HEK293 (cell line): ENCODE data around the gene FKTN.
"Not testable (repeated sequence)": the region's sequence is repeated elsewhere in the genome, so short reads cannot be mapped to it uniquely, and the experiment has no call there.

Source experiments
- CTCF ChIA-PET: fragments of 350-600 bp; formaldehyde crosslinking; extraction: SDS; loops from one replicate; lab custom pipeline; 2021; ENCODE audit warnings: antibody characterized with exemption; lab: Yijun Ruan, JAX
- POLR2A ChIA-PET: fragments of 300-600 bp; formaldehyde crosslinking; extraction: SDS; loops from one replicate; lab custom pipeline; 2020; ENCODE audit warnings: antibody characterized with exemption, inconsistent platforms; lab: Yijun Ruan, JAX
- H3K27ac ChIP-seq: fragments of 200-500 bp; sonication (Bioruptor generic); 2 replicates; pipeline ENCODE4 v1.5.1; 2014; ENCODE audit warnings: low read depth, low read length, control low read depth, inconsistent platforms; ENCODE audit errors: extremely low read depth
- H3K36me3 ChIP-seq, 2 experiments: fragments of 200-500 bp in 1 of 2; sonication (Bioruptor generic) in 1 of 2; 1 replicate in 1 of 2; 2 replicates in 1 of 2; pipeline ENCODE4 v1.5.1; 2014 to 2017; ENCODE audit warnings: inconsistent platforms in 2 of 2, low read length in 2 of 2; ENCODE audit not compliant: control insufficient read depth in 2 of 2, insufficient read depth in 1 of 2
- H3K4me1 ChIP-seq: fragments of 200-500 bp; sonication (Bioruptor generic); 2 replicates; pipeline ENCODE4 v1.5.1; 2014; ENCODE audit warnings: mild to moderate bottlenecking, low read length, inconsistent platforms; ENCODE audit not compliant: control insufficient read depth, insufficient read depth
- H3K4me3 ChIP-seq: 2 replicates; pipeline ENCODE4 v1.5.1; 2011; ENCODE audit warnings: low read depth, mild to moderate bottlenecking, control low read depth, low read length, moderate library complexity
- H3K9me3 ChIP-seq: fragments of 200-500 bp; sonication (Bioruptor generic); 2 replicates; pipeline ENCODE4 v1.5.1; 2014; ENCODE audit warnings: low read depth, low read length, inconsistent platforms; ENCODE audit not compliant: control insufficient read depth, insufficient read depth
- HOXD13 ChIP-seq: sonication (generic); formaldehyde crosslinking; IDR thresholded peaks from 2 replicates; pipeline ENCODE4 v1.8.0; 2022; ENCODE audit warnings: missing genetic modification reagents, borderline replicate concordance
- KLF10 ChIP-seq: fragments of 450-650 bp; IDR thresholded peaks from 2 replicates; pipeline ENCODE4 v1.5.1; 2018; ENCODE audit warnings: missing biosample characterization, mild to moderate bottlenecking, missing genetic modification characterization
- PRDM1 ChIP-seq: fragments of 450-650 bp; formaldehyde crosslinking; IDR thresholded peaks from 2 replicates; pipeline ENCODE4; 2016; ENCODE audit warnings: missing biosample characterization, missing genetic modification characterization
- SETDB1 ChIP-seq: IDR thresholded peaks from one replicate; pipeline ENCODE4 v1.6.1; 2017; ENCODE audit warnings: mild to moderate bottlenecking, low read length, moderate library complexity, mixed read lengths; ENCODE audit not compliant: insufficient read length
- ZNF521 ChIP-seq: fragments of 450-650 bp; formaldehyde crosslinking; IDR thresholded peaks from 2 replicates; pipeline ENCODE4 v1.5.1; 2017; ENCODE audit warnings: missing biosample characterization, mild to moderate bottlenecking, missing genetic modification characterization
- ZNF560 ChIP-seq: fragments of 450-650 bp; formaldehyde crosslinking; IDR thresholded peaks from 2 replicates; pipeline ENCODE4 v1.5.1; 2017; ENCODE audit warnings: missing biosample characterization, missing genetic modification characterization, borderline replicate concordance
- ZNF585B ChIP-seq: fragments of 450-650 bp; formaldehyde crosslinking; IDR thresholded peaks from 2 replicates; pipeline ENCODE4 v1.5.1; 2016; ENCODE audit warnings: missing biosample characterization, missing genetic modification characterization
- ZNF629 ChIP-seq: fragments of 450-650 bp; formaldehyde crosslinking; IDR thresholded peaks from 2 replicates; pipeline ENCODE4 v1.5.1; 2017; ENCODE audit warnings: missing biosample characterization, missing genetic modification characterization
- ZNF654 ChIP-seq: fragments of 450-650 bp; formaldehyde crosslinking; IDR thresholded peaks from 2 replicates; pipeline ENCODE4 v1.5.1; 2016; ENCODE audit warnings: low read depth, missing biosample characterization, missing genetic modification characterization
- TF ChIP-seq, protein P1 (sequence below): fragments of 450-650 bp; formaldehyde crosslinking; IDR thresholded peaks from 2 replicates; pipeline ENCODE4 v1.5.1; 2016; ENCODE audit warnings: missing biosample characterization, missing genetic modification characterization
- TF ChIP-seq, protein P2 (sequence below): fragments of 450-650 bp; formaldehyde crosslinking; IDR thresholded peaks from 2 replicates; pipeline ENCODE4 v1.5.1; 2016; ENCODE audit warnings: missing biosample characterization, missing genetic modification characterization
- TF ChIP-seq, protein P3 (sequence below): fragments of 450-650 bp; formaldehyde crosslinking; optimal IDR thresholded peaks from 2 replicates; pipeline ENCODE3; 2016; ENCODE audit warnings: missing biosample characterization, mild to moderate bottlenecking, missing genetic modification characterization
- TF ChIP-seq, protein P4 (sequence below): IDR thresholded peaks from 2 replicates; pipeline ENCODE4 v1.6.1; 2011; ENCODE audit warnings: mild to moderate bottlenecking, low read depth, low read length, borderline replicate concordance

The FKTN gene

DNA sequence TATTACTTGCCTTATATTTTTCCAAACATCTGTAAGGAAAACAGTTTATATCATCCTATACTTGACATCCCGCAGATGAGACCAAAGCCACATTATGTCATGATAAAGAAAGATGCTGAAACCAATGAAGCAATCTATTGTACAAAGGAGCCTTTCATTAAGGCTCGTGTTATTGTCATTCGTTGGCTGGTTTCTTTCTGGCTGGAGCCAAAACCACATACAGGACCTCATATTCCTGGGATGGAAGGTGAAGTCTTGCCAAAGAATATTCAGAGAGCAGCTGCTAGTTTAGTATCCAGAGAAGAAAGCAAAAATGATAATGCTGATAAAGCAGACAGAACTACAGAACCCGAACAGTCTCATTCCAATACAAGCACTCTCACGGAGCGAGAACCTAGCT, 36.9 kb upstream of the FKTN start:
- POLR2A ChIA-PET, H3K4me3 ChIP-seq, H3K27ac ChIP-seq, H3K9me3 ChIP-seq, H3K4me1 ChIP-seq, H3K36me3 ChIP-seq: not testable (repeated sequence)
- CTCF ChIA-PET = interaction anchor here (0.7 kb wide), 1 partner anchor 652 kb away, joined by 3 read pairs; no protein-coding TSS in a partner anchor

DNA sequence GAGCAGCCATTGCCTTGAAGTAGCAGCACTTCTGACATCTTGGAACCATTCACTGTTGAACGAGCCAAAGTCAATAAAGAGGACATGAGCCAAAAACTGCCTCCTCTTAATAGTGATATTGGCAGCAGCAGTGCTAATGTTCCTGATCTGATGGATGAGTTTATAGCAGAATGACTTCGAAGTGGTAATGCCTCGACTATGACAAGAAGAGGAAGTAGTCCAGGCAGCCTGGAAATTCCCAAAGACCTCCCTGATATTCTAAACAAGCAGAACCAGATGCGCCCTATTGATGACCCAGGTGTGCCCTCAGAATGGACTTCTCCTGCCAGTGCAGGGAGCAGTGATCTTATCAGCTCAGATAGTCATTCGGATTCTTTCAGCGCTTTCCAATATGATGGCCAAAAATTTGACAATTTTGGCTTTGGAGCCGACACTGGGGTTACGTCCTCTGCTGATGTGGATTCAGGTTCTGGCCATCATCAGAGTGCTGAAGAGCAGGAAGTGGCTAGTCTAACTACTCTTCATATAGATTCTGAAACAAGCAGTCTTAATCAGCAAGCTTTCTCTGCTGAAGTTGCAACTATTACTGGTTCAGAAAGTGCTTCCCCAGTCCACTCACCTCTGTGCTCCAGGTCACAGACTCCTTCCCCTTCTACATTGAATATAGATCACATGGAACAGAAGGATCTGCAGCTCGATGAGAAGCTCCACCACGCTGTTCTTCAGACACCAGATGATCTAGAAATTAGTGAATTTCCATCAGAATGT, 35.1 kb upstream of the FKTN start:
- CTCF ChIA-PET, H3K36me3 ChIP-seq, H3K4me1 ChIP-seq, POLR2A ChIA-PET, H3K9me3 ChIP-seq, H3K27ac ChIP-seq, H3K4me3 ChIP-seq: not testable (repeated sequence)

GRCh38 chr9:105531530-105531929, 26.4 kb upstream of the FKTN start:
- Histone ChIP-seq H3K9me3 (no peaks in the 10 kb centered on the region), H3K4me1 (no peaks in the 10 kb centered on the region), H3K4me3 (no peak overlapping the region), H3K36me3 (peaks cover 0 to 11% of the 10 kb centered on the region in 2 experiments; a peak in 1 of 3 replicates), H3K27ac (no peak overlapping the region)
- ChIA-PET CTCF (interaction anchor here (0.7 to 0.9 kb wide), 2 partner anchors 8 to 187 kb away, joined by 4 to 5 read pairs; no protein-coding TSS in a partner anchor), POLR2A (no interaction called here)
- TF ChIP-seq, protein P1, sequence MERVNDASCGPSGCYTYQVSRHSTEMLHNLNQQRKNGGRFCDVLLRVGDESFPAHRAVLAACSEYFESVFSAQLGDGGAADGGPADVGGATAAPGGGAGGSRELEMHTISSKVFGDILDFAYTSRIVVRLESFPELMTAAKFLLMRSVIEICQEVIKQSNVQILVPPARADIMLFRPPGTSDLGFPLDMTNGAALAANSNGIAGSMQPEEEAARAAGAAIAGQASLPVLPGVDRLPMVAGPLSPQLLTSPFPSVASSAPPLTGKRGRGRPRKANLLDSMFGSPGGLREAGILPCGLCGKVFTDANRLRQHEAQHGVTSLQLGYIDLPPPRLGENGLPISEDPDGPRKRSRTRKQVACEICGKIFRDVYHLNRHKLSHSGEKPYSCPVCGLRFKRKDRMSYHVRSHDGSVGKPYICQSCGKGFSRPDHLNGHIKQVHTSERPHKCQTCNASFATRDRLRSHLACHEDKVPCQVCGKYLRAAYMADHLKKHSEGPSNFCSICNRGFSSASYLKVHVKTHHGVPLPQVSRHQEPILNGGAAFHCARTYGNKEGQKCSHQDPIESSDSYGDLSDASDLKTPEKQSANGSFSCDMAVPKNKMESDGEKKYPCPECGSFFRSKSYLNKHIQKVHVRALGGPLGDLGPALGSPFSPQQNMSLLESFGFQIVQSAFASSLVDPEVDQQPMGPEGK (tag by site-specific recombination) = no peak
- TF ChIP-seq ZNF521 (tag by site-specific recombination) = no peak
- TF ChIP-seq, protein P2, sequence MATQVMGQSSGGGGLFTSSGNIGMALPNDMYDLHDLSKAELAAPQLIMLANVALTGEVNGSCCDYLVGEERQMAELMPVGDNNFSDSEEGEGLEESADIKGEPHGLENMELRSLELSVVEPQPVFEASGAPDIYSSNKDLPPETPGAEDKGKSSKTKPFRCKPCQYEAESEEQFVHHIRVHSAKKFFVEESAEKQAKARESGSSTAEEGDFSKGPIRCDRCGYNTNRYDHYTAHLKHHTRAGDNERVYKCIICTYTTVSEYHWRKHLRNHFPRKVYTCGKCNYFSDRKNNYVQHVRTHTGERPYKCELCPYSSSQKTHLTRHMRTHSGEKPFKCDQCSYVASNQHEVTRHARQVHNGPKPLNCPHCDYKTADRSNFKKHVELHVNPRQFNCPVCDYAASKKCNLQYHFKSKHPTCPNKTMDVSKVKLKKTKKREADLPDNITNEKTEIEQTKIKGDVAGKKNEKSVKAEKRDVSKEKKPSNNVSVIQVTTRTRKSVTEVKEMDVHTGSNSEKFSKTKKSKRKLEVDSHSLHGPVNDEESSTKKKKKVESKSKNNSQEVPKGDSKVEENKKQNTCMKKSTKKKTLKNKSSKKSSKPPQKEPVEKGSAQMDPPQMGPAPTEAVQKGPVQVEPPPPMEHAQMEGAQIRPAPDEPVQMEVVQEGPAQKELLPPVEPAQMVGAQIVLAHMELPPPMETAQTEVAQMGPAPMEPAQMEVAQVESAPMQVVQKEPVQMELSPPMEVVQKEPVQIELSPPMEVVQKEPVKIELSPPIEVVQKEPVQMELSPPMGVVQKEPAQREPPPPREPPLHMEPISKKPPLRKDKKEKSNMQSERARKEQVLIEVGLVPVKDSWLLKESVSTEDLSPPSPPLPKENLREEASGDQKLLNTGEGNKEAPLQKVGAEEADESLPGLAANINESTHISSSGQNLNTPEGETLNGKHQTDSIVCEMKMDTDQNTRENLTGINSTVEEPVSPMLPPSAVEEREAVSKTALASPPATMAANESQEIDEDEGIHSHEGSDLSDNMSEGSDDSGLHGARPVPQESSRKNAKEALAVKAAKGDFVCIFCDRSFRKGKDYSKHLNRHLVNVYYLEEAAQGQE (tag by site-specific recombination) = no peak
- no peak for TF ChIP-seq ZNF654 (tag by site-specific recombination)
- no peak for TF ChIP-seq KLF10
- no peak for TF ChIP-seq ZNF585B (tag by site-specific recombination)
- TF ChIP-seq, protein P3, sequence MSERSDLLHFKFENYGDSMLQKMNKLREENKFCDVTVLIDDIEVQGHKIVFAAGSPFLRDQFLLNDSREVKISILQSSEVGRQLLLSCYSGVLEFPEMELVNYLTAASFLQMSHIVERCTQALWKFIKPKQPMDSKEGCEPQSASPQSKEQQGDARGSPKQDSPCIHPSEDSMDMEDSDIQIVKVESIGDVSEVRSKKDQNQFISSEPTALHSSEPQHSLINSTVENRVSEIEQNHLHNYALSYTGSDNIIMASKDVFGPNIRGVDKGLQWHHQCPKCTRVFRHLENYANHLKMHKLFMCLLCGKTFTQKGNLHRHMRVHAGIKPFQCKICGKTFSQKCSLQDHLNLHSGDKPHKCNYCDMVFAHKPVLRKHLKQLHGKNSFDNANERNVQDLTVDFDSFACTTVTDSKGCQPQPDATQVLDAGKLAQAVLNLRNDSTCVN (tag by site-specific recombination) = no peak
- no peak for TF ChIP-seq ZNF629 (tag by site-specific recombination)
- no peak for TF ChIP-seq HOXD13 (CRISPR knock-in tag)
- no peak for TF ChIP-seq ZNF560
- no peak for TF ChIP-seq PRDM1 (tag by site-specific recombination)
- no peak for TF ChIP-seq SETDB1
- TF ChIP-seq, protein P4, sequence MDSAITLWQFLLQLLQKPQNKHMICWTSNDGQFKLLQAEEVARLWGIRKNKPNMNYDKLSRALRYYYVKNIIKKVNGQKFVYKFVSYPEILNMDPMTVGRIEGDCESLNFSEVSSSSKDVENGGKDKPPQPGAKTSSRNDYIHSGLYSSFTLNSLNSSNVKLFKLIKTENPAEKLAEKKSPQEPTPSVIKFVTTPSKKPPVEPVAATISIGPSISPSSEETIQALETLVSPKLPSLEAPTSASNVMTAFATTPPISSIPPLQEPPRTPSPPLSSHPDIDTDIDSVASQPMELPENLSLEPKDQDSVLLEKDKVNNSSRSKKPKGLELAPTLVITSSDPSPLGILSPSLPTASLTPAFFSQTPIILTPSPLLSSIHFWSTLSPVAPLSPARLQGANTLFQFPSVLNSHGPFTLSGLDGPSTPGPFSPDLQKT = no peak
